ENCODE data around the gene TP73.

Gene TP73

GRCh38 chr1:3638676-3639075, 13.6 kb upstream of the TP73 start:
- Histone ChIP-seq H3K9ac (ENCODE audit: insufficient read length, low read depth) (no peak overlapping the region), H3K4me1 (ENCODE audit: insufficient read depth, insufficient read length) (no peaks in the 10 kb centered on the region), H3K9me3 (ENCODE audit: insufficient read depth, low read length) (no peaks in the 10 kb centered on the region), H3K27me3 (ENCODE audit: insufficient read depth, insufficient read length) (no peaks in the 10 kb centered on the region), H3K36me3 (ENCODE audit: insufficient read depth, insufficient read length, low read length) (peaks cover 57% of the 10 kb centered on the region), H3K4me3 (ENCODE audit: insufficient read length, low read depth) (no peak overlapping the region)
- no peak for DNase-seq (ENCODE audit: low read depth, low spot score)
- TF ChIP-seq YY1 (IDR thresholded peaks at IDR 0.05; ENCODE audit: insufficient read depth, insufficient read length) (no peak), SUZ12 (IDR thresholded peaks at IDR 0.05; ENCODE audit: extremely low read depth, insufficient read depth, insufficient read length) (no peak), ZNF274 (IDR thresholded peaks at IDR 0.05; ENCODE audit: low read depth, low read length) (no peak)

GRCh38 chr1:3639397-3639911, 12.9 kb upstream of the TP73 start:
- no peaks in the 10 kb centered on the region for H3K9me3 ChIP-seq (ENCODE audit: insufficient read depth, low read length)
- TF ChIP-seq YY1 (IDR thresholded peaks at IDR 0.05; ENCODE audit: insufficient read depth, insufficient read length) (no peak), SUZ12 (IDR thresholded peaks at IDR 0.05; ENCODE audit: extremely low read depth, insufficient read depth, insufficient read length) (no peak), ZNF274 (IDR thresholded peaks at IDR 0.05; ENCODE audit: low read depth, low read length) (no peak)
- no peaks in the 10 kb centered on the region for H3K4me1 ChIP-seq (ENCODE audit: insufficient read depth, insufficient read length)
- no peak overlapping the region for H3K4me3 ChIP-seq (ENCODE audit: insufficient read length, low read depth)
- no peak overlapping the region for H3K9ac ChIP-seq (ENCODE audit: insufficient read length, low read depth)
- peaks cover 49% of the 10 kb centered on the region for H3K36me3 ChIP-seq (ENCODE audit: insufficient read depth, insufficient read length, low read length)
- DNase-seq (ENCODE audit: low read depth, low spot score), result no peak
- no peaks in the 10 kb centered on the region for H3K27me3 ChIP-seq (ENCODE audit: insufficient read depth, insufficient read length)

- H3K9me3 ChIP-seq (ENCODE audit: insufficient read depth, low read length), result no peaks in the 10 kb centered on the region
- H3K36me3 ChIP-seq (ENCODE audit: insufficient read depth, insufficient read length, low read length), result peaks cover 41% of the 10 kb centered on the region
- H3K4me3 ChIP-seq (ENCODE audit: insufficient read length, low read depth), result no peak overlapping the region
- H3K9ac ChIP-seq (ENCODE audit: insufficient read length, low read depth), result no peak overlapping the region
- no peaks in the 10 kb centered on the region for H3K27me3 ChIP-seq (ENCODE audit: insufficient read depth, insufficient read length)
- DNase-seq (ENCODE audit: low read depth, low spot score), result no peak
- H3K4me1 ChIP-seq (ENCODE audit: insufficient read depth, insufficient read length), result no peaks in the 10 kb centered on the region
- TF ChIP-seq SUZ12 (IDR thresholded peaks at IDR 0.05; ENCODE audit: extremely low read depth, insufficient read depth, insufficient read length) (no peak), ZNF274 (IDR thresholded peaks at IDR 0.05; ENCODE audit: low read depth, low read length) (no peak), YY1 (IDR thresholded peaks at IDR 0.05; ENCODE audit: insufficient read depth, insufficient read length) (no peak)
These were observed 12.0 kb upstream of the TP73 start for GRCh38 chr1:3640121-3640837.

GRCh38 chr1:3641046-3641760, 11.1 kb upstream of the TP73 start:
- Histone ChIP-seq H3K9me3 (ENCODE audit: insufficient read depth, low read length) (no peaks in the 10 kb centered on the region), H3K36me3 (ENCODE audit: insufficient read depth, insufficient read length, low read length) (peaks cover 41% of the 10 kb centered on the region), H3K4me3 (ENCODE audit: insufficient read length, low read depth) (no peak overlapping the region), H3K4me1 (ENCODE audit: insufficient read depth, insufficient read length) (no peaks in the 10 kb centered on the region), H3K9ac (ENCODE audit: insufficient read length, low read depth) (no peak overlapping the region), H3K27me3 (ENCODE audit: insufficient read depth, insufficient read length) (no peaks in the 10 kb centered on the region)
- DNase-seq (ENCODE audit: low read depth, low spot score), result no peak
- TF ChIP-seq SUZ12 (IDR thresholded peaks at IDR 0.05; ENCODE audit: extremely low read depth, insufficient read depth, insufficient read length) (no peak), YY1 (IDR thresholded peaks at IDR 0.05; ENCODE audit: insufficient read depth, insufficient read length) (no peak), ZNF274 (IDR thresholded peaks at IDR 0.05; ENCODE audit: low read depth, low read length) (no peak)

GRCh38 chr1:3641816-3642215, 10.5 kb upstream of the TP73 start:
- Histone ChIP-seq H3K4me1 (ENCODE audit: insufficient read depth, insufficient read length) (no peaks in the 10 kb centered on the region), H3K9ac (ENCODE audit: insufficient read length, low read depth) (no peak overlapping the region), H3K9me3 (ENCODE audit: insufficient read depth, low read length) (no peaks in the 10 kb centered on the region), H3K4me3 (ENCODE audit: insufficient read length, low read depth) (no peak overlapping the region), H3K36me3 (ENCODE audit: insufficient read depth, insufficient read length, low read length) (peaks cover 41% of the 10 kb centered on the region), H3K27me3 (ENCODE audit: insufficient read depth, insufficient read length) (no peaks in the 10 kb centered on the region)
- TF ChIP-seq ZNF274 (IDR thresholded peaks at IDR 0.05; ENCODE audit: low read depth, low read length), result no peak
- no peak for TF ChIP-seq SUZ12 (IDR thresholded peaks at IDR 0.05; ENCODE audit: extremely low read depth, insufficient read depth, insufficient read length)
- TF ChIP-seq YY1 (IDR thresholded peaks at IDR 0.05; ENCODE audit: insufficient read depth, insufficient read length), result no peak
- DNase-seq (ENCODE audit: low read depth, low spot score), result no peak

GRCh38 chr1:3642919-3643675, 9.2 kb upstream of the TP73 start:
- Histone ChIP-seq H3K36me3 (ENCODE audit: insufficient read depth, insufficient read length, low read length) (peaks cover 39% of the 10 kb centered on the region), H3K4me3 (ENCODE audit: insufficient read length, low read depth) (no peak overlapping the region), H3K9ac (ENCODE audit: insufficient read length, low read depth) (no peak overlapping the region), H3K4me1 (ENCODE audit: insufficient read depth, insufficient read length) (no peaks in the 10 kb centered on the region), H3K9me3 (ENCODE audit: insufficient read depth, low read length) (no peaks in the 10 kb centered on the region), H3K27me3 (ENCODE audit: insufficient read depth, insufficient read length) (no peaks in the 10 kb centered on the region)
- no peak for DNase-seq (ENCODE audit: low read depth, low spot score)
- TF ChIP-seq YY1 (IDR thresholded peaks at IDR 0.05; ENCODE audit: insufficient read depth, insufficient read length) (no peak), ZNF274 (IDR thresholded peaks at IDR 0.05; ENCODE audit: low read depth, low read length) (no peak), SUZ12 (IDR thresholded peaks at IDR 0.05; ENCODE audit: extremely low read depth, insufficient read depth, insufficient read length) (no peak)
